ACHN (cell line): ENCODE data around the gene INTS3.
A peak's percentile ranks its signal among the peaks of the same experiment; 100 is the strongest.

Experiments used
- DNase-seq: peaks from one replicate; pipeline ENCODE4 v3.0.0-alpha.2; 2015
- in situ Hi-C: cut with HindIII; loops from 2 replicates; pipeline ENCODE4 v1.10.0; 2017; ENCODE audit warnings: low sequenced_read_pairs, low pct_ligation_motif_present, low pct_unique_long_range_greater_than_20kb

INTS3 gene

GRCh38 chr1:153789478-153790034, 61.7 kb downstream of the INTS3 start:
- DNase-seq, result peak; percentile 83
- in situ Hi-C loops, result no loop called here

GRCh38 chr1:153790313-153790965, 62.6 kb downstream of the INTS3 start:
- no peak for DNase-seq
- in situ Hi-C loops, result no loop called here

- DNase-seq, result peak; percentile 18
- in situ Hi-C loops, result no loop called here
Observed at GRCh38 chr1:153790966-153791647, 63.3 kb downstream of the INTS3 start.

GRCh38 chr1:153791648-153792253, 63.9 kb downstream of the INTS3 start:
- in situ Hi-C loops, result no loop called here
- DNase-seq, result no peak

- DNase-seq, result no peak
- in situ Hi-C loops, result no loop called here
Observed at GRCh38 chr1:153792631-153793041, 64.8 kb downstream of the INTS3 start.

- no peak for DNase-seq
- in situ Hi-C loops, result no loop called here
Observed at GRCh38 chr1:153793261-153793972, 65.6 kb downstream of the INTS3 start.

- in situ Hi-C loops, result no loop called here
- no peak for DNase-seq
Observed at GRCh38 chr1:153793973-153794615, 66.2 kb downstream of the INTS3 start.

GRCh38 chr1:153794624-153795329, 66.9 kb downstream of the INTS3 start:
- DNase-seq, result no peak
- in situ Hi-C loops, result no loop called here

- in situ Hi-C loops, result no loop called here
- no peak for DNase-seq
Observed at GRCh38 chr1:153795330-153795837, 67.5 kb downstream of the INTS3 start.

GRCh38 chr1:153795934-153796785, 68.3 kb downstream of the INTS3 start:
- in situ Hi-C loops, result no loop called here
- no peak for DNase-seq

- in situ Hi-C loops, result no loop called here
- peak; percentile 73 for DNase-seq
Observed at GRCh38 chr1:153796786-153797659, 69.2 kb downstream of the INTS3 start.

- no peak for DNase-seq
- in situ Hi-C loops, result no loop called here
Observed at GRCh38 chr1:153798468-153798780, 70.6 kb downstream of the INTS3 start.

- in situ Hi-C loops, result no loop called here
- DNase-seq, result no peak
Observed at GRCh38 chr1:153799016-153799415, 71.2 kb downstream of the INTS3 start.

GRCh38 chr1:153799566-153800465, 72.0 kb downstream of the INTS3 start:
- in situ Hi-C loops, result no loop called here
- DNase-seq, result no peak

GRCh38 chr1:153800516-153800915, 72.7 kb downstream of the INTS3 start:
- DNase-seq, result no peak
- in situ Hi-C loops, result no loop called here
